Fibroblast of mammary gland (primary cell): ENCODE results near the gene AGAP1.
A peak's percentile ranks its signal among the peaks of the same experiment; 100 is the strongest.

ENCODE experiments used
- DNase-seq: peaks from one replicate; pipeline ENCODE4 v3.0.0-alpha.2; 2010; ENCODE audit warnings: low read depth
- H3K4me3 ChIP-seq: 2 replicates; pipeline ENCODE4 v1.5.1; 2011; ENCODE audit warnings: low read depth, mild to moderate bottlenecking, low read length, moderate library complexity; ENCODE audit not compliant: control insufficient read depth
- CTCF ChIP-seq: conservative IDR thresholded peaks from 2 replicates; pipeline ENCODE4 v1.5.1; 2011; ENCODE audit warnings: low read depth, low read length, inconsistent platforms; ENCODE audit not compliant: control insufficient read depth, insufficient read depth

Gene AGAP1

GRCh38 chr2:235550946-235551345, 57.1 kb downstream of the AGAP1 start:
- no peak for TF ChIP-seq CTCF
- no peak for DNase-seq
- no peak overlapping the region for H3K4me3 ChIP-seq

- peak; percentile 50 for DNase-seq
- H3K4me3 ChIP-seq: no peak overlapping the region
- peak; percentile 42 for TF ChIP-seq CTCF
Observed at GRCh38 chr2:235551965-235552364, 58.1 kb downstream of the AGAP1 start.

GRCh38 chr2:235552671-235553070, 58.8 kb downstream of the AGAP1 start:
- no peak overlapping the region for H3K4me3 ChIP-seq
- no peak for TF ChIP-seq CTCF
- no peak for DNase-seq

- no peak for DNase-seq
- no peak for TF ChIP-seq CTCF
- no peak overlapping the region for H3K4me3 ChIP-seq
Observed at GRCh38 chr2:235553291-235553690, 59.4 kb downstream of the AGAP1 start.

- H3K4me3 ChIP-seq: no peak overlapping the region
- TF ChIP-seq CTCF: no peak
- no peak for DNase-seq
Observed at GRCh38 chr2:235553696-235554100, 59.9 kb downstream of the AGAP1 start.

- TF ChIP-seq CTCF: no peak
- no peak overlapping the region for H3K4me3 ChIP-seq
- DNase-seq: no peak
Observed at GRCh38 chr2:235554385-235554784, 60.5 kb downstream of the AGAP1 start.

- no peak overlapping the region for H3K4me3 ChIP-seq
- TF ChIP-seq CTCF: no peak
- DNase-seq: no peak
Observed at GRCh38 chr2:235554936-235555335, 61.1 kb downstream of the AGAP1 start.
